GM10248 (cell line): ENCODE results near the gene ARMCX4.

ENCODE experiments used
- CTCF ChIA-PET: fragments of 300-600 bp; sonication (Branson Sonifier 250); formaldehyde crosslinking; extraction: SDS; loops from one replicate; lab custom pipeline; 2021; ENCODE audit warnings: antibody characterized with exemption; lab: Yijun Ruan, JAX
- POLR2A ChIA-PET: fragments of 350-650 bp; sonication (Branson Sonifier 250); formaldehyde crosslinking; extraction: SDS; loops from one replicate; lab custom pipeline; 2020; ENCODE audit warnings: antibody characterized with exemption; lab: Yijun Ruan, JAX
- DNase-seq: peaks from one replicate; pipeline ENCODE4 v3.0.0; 2012; ENCODE audit errors: extremely low spot score
- CTCF ChIP-seq: IDR thresholded peaks from 2 replicates; pipeline ENCODE4 v1.5.1; 2012; ENCODE audit warnings: mild to moderate bottlenecking, low read depth; ENCODE audit errors: extremely low read depth, missing control alignments, control extremely low read depth

The ARMCX4 gene

GRCh38 chrX:101485212-101485949 is at the start of gene ARMCX4:
Gene ARMCX4 (plus strand): TSS chrX:101485456. CDS start chrX:101488590, 3,134 bp downstream.
- POLR2A ChIA-PET: no interaction called here
- CTCF ChIA-PET: no interaction called here
- no peak for TF ChIP-seq CTCF
- no peak for DNase-seq

- DNase-seq: no peak
- TF ChIP-seq CTCF: no peak
- CTCF ChIA-PET: no interaction called here
- POLR2A ChIA-PET: no interaction called here
Observed at GRCh38 chrX:101442085-101442484, 43.2 kb upstream of the ARMCX4 start.

- POLR2A ChIA-PET: no interaction called here
- TF ChIP-seq CTCF: no peak
- CTCF ChIA-PET: interaction anchor here (0.8 kb wide), 1 partner anchor 11 kb away, joined by 4 read pairs; no protein-coding TSS in a partner anchor
- DNase-seq: no peak
Observed at GRCh38 chrX:101449279-101449678, 36.0 kb upstream of the ARMCX4 start.

GRCh38 chrX:101450085-101450484 is 35.2 kb upstream of the ARMCX4 start:
- DNase-seq: no peak
- POLR2A ChIA-PET: no interaction called here
- CTCF ChIA-PET: no interaction called here
- no peak for TF ChIP-seq CTCF

GRCh38 chrX:101450961-101451360 is 34.3 kb upstream of the ARMCX4 start:
- no peak for DNase-seq
- POLR2A ChIA-PET: interaction anchor here (0.6 kb wide), 1 partner anchor 292 kb away, joined by 4 read pairs; no protein-coding TSS in a partner anchor
- CTCF ChIA-PET: no interaction called here
- TF ChIP-seq CTCF: no peak

- DNase-seq: no peak
- POLR2A ChIA-PET: no interaction called here
- no peak for TF ChIP-seq CTCF
- CTCF ChIA-PET: no interaction called here
Observed at GRCh38 chrX:101452056-101452455, 33.2 kb upstream of the ARMCX4 start.

- POLR2A ChIA-PET: no interaction called here
- CTCF ChIA-PET: interaction anchor here (1.4 kb wide), 1 partner anchor 11 kb away, joined by 4 read pairs; no protein-coding TSS in a partner anchor
- no peak for DNase-seq
- TF ChIP-seq CTCF: no peak
Observed at GRCh38 chrX:101460669-101461068, 24.6 kb upstream of the ARMCX4 start.
